HepG2 (cell line): ENCODE measurements around the gene RBM15B. TPM values are rescaled to one million over a fixed set of nuclear protein-coding genes. Genes with fewer than 3 reads are reported as not detected.
A peak's percentile ranks its signal among the peaks of the same experiment; 100 is the strongest.

ENCODE experiments used
- ATAC-seq: fragments of 200-7000 bp; cut with Tn5 transposase; 3 replicates; pipeline ENCODE4 v1.9.1; 2020; ENCODE audit warnings: mild to moderate bottlenecking, moderate library complexity
- BruUV-seq: library from RNA; stranded (reverse); fragments of 400-500 nt; replicated peaks from 2 replicates; lab custom pipeline; 2021; lab: Mats Ljungman, UMichigan
- CTCF ChIA-PET: fragments of 300-600 bp; formaldehyde crosslinking; extraction: SDS; loops from one replicate; lab custom pipeline; 2021; ENCODE audit warnings: low total read pairs, inconsistent platforms, low intra/inter-chr PET ratio; lab: Yijun Ruan, JAX
- POLR2A ChIA-PET: fragments of 350-600 bp; sonication (Branson Sonifier 250); formaldehyde crosslinking; loops from one replicate; lab custom pipeline; 2020; ENCODE audit warnings: antibody characterized with exemption, inconsistent platforms; lab: Yijun Ruan, JAX
- DNase-seq: peaks from one replicate; pipeline ENCODE4 v3.0.0-alpha.2; 2015; ENCODE audit warnings: low spot score
- FAIRE-seq: peaks from 3 replicates; lab custom pipeline; 2011; peaks lifted over from hg19 to GRCh38; lab: Jason Lieb, UNC
- H2AFZ ChIP-seq: one replicate; pipeline ENCODE4 v1.6.1; 2011; ENCODE audit warnings: low read length, inconsistent platforms
- H3K27ac ChIP-seq: fragments of 300-600 bp; 3 replicates; pipeline ENCODE4 v1.8.0; 2011; ENCODE audit warnings: mixed run types, mild to moderate bottlenecking, mixed read lengths, low read length, inconsistent platforms; ENCODE audit not compliant: insufficient read depth; ENCODE audit errors: extremely low read length
- H3K27me3 ChIP-seq, 2 experiments: fragments of 200-600 bp in 1 of 2; 2 replicates in 1 of 2; 3 replicates in 1 of 2; pipeline versions ENCODE4 v1.6.0 to v1.8.0; 2011; ENCODE audit warnings: low read length in 2 of 2, mild to moderate bottlenecking in 2 of 2, moderate library complexity in 2 of 2, inconsistent platforms in 1 of 2; ENCODE audit not compliant: insufficient read depth in 2 of 2, control insufficient read depth in 1 of 2
- H3K36me3 ChIP-seq, 2 experiments: fragments of 200-600 bp in 1 of 2; replicated peaks in 1 of 2; 2 replicates in 1 of 2; 3 replicates in 1 of 2; pipeline versions ENCODE4 v1.5.1 to v1.8.0; 2011; ENCODE audit warnings: low read length in 2 of 2, inconsistent platforms in 1 of 2; ENCODE audit not compliant: insufficient read depth in 2 of 2, control insufficient read depth in 1 of 2
- H3K4me1 ChIP-seq: 2 replicates; pipeline ENCODE4 v1.5.1; 2012; ENCODE audit warnings: low read length, inconsistent platforms; ENCODE audit not compliant: insufficient read depth
- H3K4me2 ChIP-seq: 2 replicates; pipeline ENCODE4 v1.6.0; 2011; ENCODE audit warnings: low read depth, low read length, inconsistent platforms
- H3K4me3 ChIP-seq, 3 experiments: fragments of 200-600 bp in 1 of 3; sonication (generic), shearing (Covaris generic) in 1 of 3; replicated peaks in 1 of 3; 2 replicates each; pipeline ENCODE4 v1.5.1; 2011 to 2016; ENCODE audit warnings: low read length in 3 of 3, inconsistent platforms in 2 of 3, low read depth in 2 of 3, mild to moderate bottlenecking in 2 of 3, control low read depth in 1 of 3, mixed read lengths in 1 of 3; ENCODE audit not compliant: insufficient read depth in 1 of 3
- H3K79me2 ChIP-seq: one replicate; pipeline ENCODE4 v1.6.1; 2011; ENCODE audit warnings: low read length, inconsistent platforms; ENCODE audit not compliant: insufficient read depth
- H3K9ac ChIP-seq: 2 replicates; pipeline ENCODE4 v1.6.0; 2011; ENCODE audit warnings: mild to moderate bottlenecking, low read depth, low read length, inconsistent platforms; ENCODE audit not compliant: insufficient read depth
- H3K9me3 ChIP-seq: 2 replicates; pipeline ENCODE4 v1.5.1; 2012; ENCODE audit warnings: mild to moderate bottlenecking, low read length
- H4K20me1 ChIP-seq: 2 replicates; pipeline ENCODE4 v1.6.0; 2011; ENCODE audit warnings: inconsistent platforms, mild to moderate bottlenecking, low read length, moderate library complexity; ENCODE audit not compliant: insufficient read depth
- MTA3 ChIP-seq: sonication (generic); formaldehyde crosslinking; IDR thresholded peaks from 2 replicates; pipeline ENCODE4 v1.4.0; 2020; ENCODE audit warnings: missing genetic modification reagents
- MYPOP ChIP-seq: sonication (generic); formaldehyde crosslinking; IDR thresholded peaks from 2 replicates; pipeline ENCODE4 v1.8.1; 2023; ENCODE audit warnings: mild to moderate bottlenecking, moderate library complexity, missing genetic modification reagents
- SMAD1 ChIP-seq: sonication (generic); formaldehyde crosslinking; IDR thresholded peaks from 2 replicates; pipeline ENCODE4 v1.4.0; 2020; ENCODE audit warnings: missing genetic modification reagents, low read depth, mild to moderate bottlenecking, borderline replicate concordance
- TOPORS ChIP-seq: sonication (generic); formaldehyde crosslinking; IDR thresholded peaks from 2 replicates; pipeline ENCODE4 v1.8.0; 2023; ENCODE audit warnings: mild to moderate bottlenecking, missing genetic modification reagents
- ZBTB8A ChIP-seq: sonication (generic); formaldehyde crosslinking; IDR thresholded peaks from 2 replicates; pipeline ENCODE4 v1.4.0; 2020; ENCODE audit warnings: mild to moderate bottlenecking, low read depth, missing genetic modification reagents, borderline replicate concordance
- ZFP36 ChIP-seq: fragments of 150-350 bp; IDR thresholded peaks from 2 replicates; pipeline ENCODE4 v1.6.1; 2018; ENCODE audit warnings: borderline replicate concordance, low read length, low read depth; ENCODE audit not compliant: partially characterized antibody
- ZNF430 ChIP-seq: sonication (generic); formaldehyde crosslinking; IDR thresholded peaks from 2 replicates; pipeline ENCODE4 v1.9.0; 2021; ENCODE audit warnings: mild to moderate bottlenecking, missing genetic modification reagents
- ZNF737 ChIP-seq: sonication (generic); formaldehyde crosslinking; IDR thresholded peaks from 2 replicates; pipeline ENCODE4 v1.5.0; 2020; ENCODE audit warnings: missing genetic modification reagents, mild to moderate bottlenecking, borderline replicate concordance
- WGBS: methylation state at CpG from one replicate; pipeline ENCODE4 v1.1.6; 2017; ENCODE audit warnings: low lambda C conversion rate; 5-methylcytosine and 5-hydroxymethylcytosine counted together
- in situ Hi-C: cut with HindIII; loops from 2 replicates; pipeline ENCODE4 v1.10.0; 2017; ENCODE audit warnings: low pct_unique_long_range_greater_than_20kb; ENCODE audit not compliant: extremely low pct_ligation_motif_present
- intact Hi-C: fragments of 100-400 bp; cut with micrococcal nuclease; formaldehyde crosslinking; loops from one replicate; pipeline ENCODE4 v1.10.0; 2022; ENCODE audit not compliant: unreplicated experiment
- polyA plus RNA-seq, 8 experiments: library from polyadenylated mRNA; depleted of rRNA in 3 of 8; stranded (reverse) in 7 of 8; unstranded in 1 of 8; fragments of >200 nt; fragmentation: Illumina TruSeq in 4 of 8; extraction: Trizol in 4 of 8; gene quantifications; 2 replicates each; pipeline versions ENCODE4 v1.2.1 to v1.2.3, GENCODE V29; 2011 to 2016; ENCODE audit warnings: low read depth in 4 of 8, missing spikeins in 1 of 8, mixed read lengths in 1 of 8; ENCODE audit not compliant: insufficient read depth in 1 of 8
- total RNA-seq, 5 experiments: library from RNA; depleted of rRNA; stranded (reverse); fragments of >200 nt; fragmentation: Illumina TruSeq; extraction: Trizol; gene quantifications; 2 replicates each; pipeline ENCODE4 v1.2.3, GENCODE V29; 2016; ENCODE audit warnings: low read depth in 1 of 5
- TF ChIP-seq, protein P1 (sequence below), 2 experiments: sonication (generic) in 1 of 2; formaldehyde crosslinking in 1 of 2; IDR thresholded peaks; 2 replicates each; pipeline versions ENCODE4 v1.4.0 to v1.6.1; 2016 to 2020; ENCODE audit warnings: borderline replicate concordance in 1 of 2, low read depth in 1 of 2, mild to moderate bottlenecking in 1 of 2, missing genetic modification reagents in 1 of 2
- TF ChIP-seq, protein P2 (sequence below): sonication (generic); formaldehyde crosslinking; IDR thresholded peaks from 2 replicates; pipeline ENCODE4 v1.4.0; 2020; ENCODE audit warnings: low read depth, missing genetic modification reagents

Gene RBM15B
- total and polyA plus RNA-seq, 2 of the 13 experiments (the other 11 are each of a cell fraction or from before 2014, with no cell fraction given): 8.2 to 19.3 TPM

- peak; percentile 94 for ATAC-seq
- Histone ChIP-seq H3K4me2 (peak within 1 kb of the TSS; percentile 86), H3K4me1 (peaks cover 55% of the 10 kb centered on the region), H3K27me3 (peaks cover 0 to 1% of the 10 kb centered on the region in 2 experiments; a peak in 1 of 5 replicates), H3K79me2 (peaks cover 36% of the 10 kb centered on the region), H2AFZ (no peak within 1 kb of the TSS), H3K4me3 (peak within 1 kb of the TSS; percentile 90 to 95 (median 92)), H3K9ac (peak within 1 kb of the TSS; percentile 98), H3K36me3 (peaks cover 2 to 12% of the 10 kb centered on the region in 2 experiments; a peak in 4 of 5 replicates), H3K9me3 (no peaks in the 10 kb centered on the region), H3K27ac (peak within 1 kb of the TSS; percentile 96), H4K20me1 (peaks cover 8% of the 10 kb centered on the region)
- intact Hi-C loops (loop anchor here (10.0 kb wide), 1 partner anchor 290 kb away; the partner anchor contains the start of gene TEX264), in situ Hi-C loops (loop anchor here (5.0 kb wide), 1 partner anchor 813 kb away; no protein-coding TSS in a partner anchor)
- no TSS peak for BruUV-seq
- POLR2A ChIA-PET: interaction anchor here (0.6 to 2.2 kb wide), 16 partner anchors 8 to 816 kb away, joined by 3 to 15 read pairs (median 4); partner anchors contain the start of genes CISH, DCAF1, HEMK1 and MAPKAPK3
- peak; percentile 96 for DNase-seq
- 1% methylated on average over 41 of the region's 65 CpGs for WGBS
- CTCF ChIA-PET: no interaction called here
- peak; percentile 39 for FAIRE-seq
- TF ChIP-seq, protein P1, sequence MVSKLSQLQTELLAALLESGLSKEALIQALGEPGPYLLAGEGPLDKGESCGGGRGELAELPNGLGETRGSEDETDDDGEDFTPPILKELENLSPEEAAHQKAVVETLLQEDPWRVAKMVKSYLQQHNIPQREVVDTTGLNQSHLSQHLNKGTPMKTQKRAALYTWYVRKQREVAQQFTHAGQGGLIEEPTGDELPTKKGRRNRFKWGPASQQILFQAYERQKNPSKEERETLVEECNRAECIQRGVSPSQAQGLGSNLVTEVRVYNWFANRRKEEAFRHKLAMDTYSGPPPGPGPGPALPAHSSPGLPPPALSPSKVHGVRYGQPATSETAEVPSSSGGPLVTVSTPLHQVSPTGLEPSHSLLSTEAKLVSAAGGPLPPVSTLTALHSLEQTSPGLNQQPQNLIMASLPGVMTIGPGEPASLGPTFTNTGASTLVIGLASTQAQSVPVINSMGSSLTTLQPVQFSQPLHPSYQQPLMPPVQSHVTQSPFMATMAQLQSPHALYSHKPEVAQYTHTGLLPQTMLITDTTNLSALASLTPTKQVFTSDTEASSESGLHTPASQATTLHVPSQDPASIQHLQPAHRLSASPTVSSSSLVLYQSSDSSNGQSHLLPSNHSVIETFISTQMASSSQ (IDR thresholded peaks at IDR 0.05; ENCODE audit: low read depth): no peak
- TF ChIP-seq, protein P1 (CRISPR knock-in tag; IDR thresholded peaks at IDR 0.05; ENCODE audit: borderline replicate concordance): peak; percentile 67; the same call in 1 of the 2 replicates
- TF ChIP-seq MTA3 (no peak), ZBTB8A (no peak), TOPORS (CRISPR knock-in tag) (peak; percentile 70; the same call in 1 of the 2 replicates), MYPOP (peak; percentile 59; the same call in 1 of the 2 replicates), ZNF737 (no peak), ZFP36 (no peak), ZNF430 (0 out of 2 replicates have a peak, but pooled peaks have one; percentile 53), SMAD1 (CRISPR knock-in tag) (no peak; the same call in 1 of the 2 replicates)
- TF ChIP-seq, protein P2, sequence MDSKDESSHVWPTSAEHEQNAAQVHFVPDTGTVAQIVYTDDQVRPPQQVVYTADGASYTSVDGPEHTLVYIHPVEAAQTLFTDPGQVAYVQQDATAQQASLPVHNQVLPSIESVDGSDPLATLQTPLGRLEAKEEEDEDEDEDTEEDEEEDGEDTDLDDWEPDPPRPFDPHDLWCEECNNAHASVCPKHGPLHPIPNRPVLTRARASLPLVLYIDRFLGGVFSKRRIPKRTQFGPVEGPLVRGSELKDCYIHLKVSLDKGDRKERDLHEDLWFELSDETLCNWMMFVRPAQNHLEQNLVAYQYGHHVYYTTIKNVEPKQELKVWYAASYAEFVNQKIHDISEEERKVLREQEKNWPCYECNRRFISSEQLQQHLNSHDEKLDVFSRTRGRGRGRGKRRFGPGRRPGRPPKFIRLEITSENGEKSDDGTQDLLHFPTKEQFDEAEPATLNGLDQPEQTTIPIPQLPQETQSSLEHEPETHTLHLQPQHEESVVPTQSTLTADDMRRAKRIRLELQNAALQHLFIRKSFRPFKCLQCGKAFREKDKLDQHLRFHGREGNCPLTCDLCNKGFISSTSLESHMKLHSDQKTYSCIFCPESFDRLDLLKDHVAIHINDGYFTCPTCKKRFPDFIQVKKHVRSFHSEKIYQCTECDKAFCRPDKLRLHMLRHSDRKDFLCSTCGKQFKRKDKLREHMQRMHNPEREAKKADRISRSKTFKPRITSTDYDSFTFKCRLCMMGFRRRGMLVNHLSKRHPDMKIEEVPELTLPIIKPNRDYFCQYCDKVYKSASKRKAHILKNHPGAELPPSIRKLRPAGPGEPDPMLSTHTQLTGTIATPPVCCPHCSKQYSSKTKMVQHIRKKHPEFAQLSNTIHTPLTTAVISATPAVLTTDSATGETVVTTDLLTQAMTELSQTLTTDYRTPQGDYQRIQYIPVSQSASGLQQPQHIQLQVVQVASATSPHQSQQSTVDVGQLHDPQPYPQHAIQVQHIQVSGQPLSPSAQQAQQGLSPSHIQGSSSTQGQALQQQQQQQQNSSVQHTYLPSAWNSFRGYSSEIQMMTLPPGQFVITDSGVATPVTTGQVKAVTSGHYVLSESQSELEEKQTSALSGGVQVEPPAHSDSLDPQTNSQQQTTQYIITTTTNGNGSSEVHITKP: peak; percentile 42; the same call in 1 of the 2 replicates
These were observed 6.2 kb upstream of the RBM15B start, which contains the start of gene MANF for GRCh38 chr3:51384726-51385473. MANF (plus strand) TSS chr3:51385291; CDS start chr3:51385343, 52 bp downstream.
